Measurements from ENCODE around the gene ADCY1.

The ADCY1 gene

DNA sequence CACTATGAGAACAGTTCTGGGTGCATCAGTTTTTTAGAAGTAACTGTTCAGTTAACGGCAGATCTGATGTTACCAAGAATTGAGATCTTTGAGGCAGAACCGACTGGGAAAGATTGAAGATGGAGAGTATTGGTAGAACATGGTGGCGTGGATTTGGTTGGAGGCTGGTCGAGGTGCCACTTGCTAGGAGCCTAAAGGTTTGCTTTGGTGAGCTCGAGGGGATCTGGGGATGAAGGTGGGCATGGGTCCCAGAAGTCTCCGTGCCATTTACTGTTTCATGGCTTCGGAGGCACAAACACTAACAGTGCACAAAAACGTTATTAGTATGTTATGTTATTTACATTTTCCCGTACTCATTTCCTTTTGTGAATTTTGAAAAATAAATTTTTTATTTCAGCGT, 81.4 kb downstream of the ADCY1 start:
- DNase-seq (ENCODE audit: extremely low read depth, low read depth): no peak
- TF ChIP-seq CTCF (IDR thresholded peaks at IDR 0.05; ENCODE audit: low read depth, low read length): no peak

- TF ChIP-seq CTCF (IDR thresholded peaks at IDR 0.05; ENCODE audit: low read depth, low read length): no peak
- DNase-seq (ENCODE audit: extremely low read depth, low read depth): no peak
Measured at GRCh38 chr7:45656431-45656830, 82.3 kb downstream of the ADCY1 start.

DNA sequence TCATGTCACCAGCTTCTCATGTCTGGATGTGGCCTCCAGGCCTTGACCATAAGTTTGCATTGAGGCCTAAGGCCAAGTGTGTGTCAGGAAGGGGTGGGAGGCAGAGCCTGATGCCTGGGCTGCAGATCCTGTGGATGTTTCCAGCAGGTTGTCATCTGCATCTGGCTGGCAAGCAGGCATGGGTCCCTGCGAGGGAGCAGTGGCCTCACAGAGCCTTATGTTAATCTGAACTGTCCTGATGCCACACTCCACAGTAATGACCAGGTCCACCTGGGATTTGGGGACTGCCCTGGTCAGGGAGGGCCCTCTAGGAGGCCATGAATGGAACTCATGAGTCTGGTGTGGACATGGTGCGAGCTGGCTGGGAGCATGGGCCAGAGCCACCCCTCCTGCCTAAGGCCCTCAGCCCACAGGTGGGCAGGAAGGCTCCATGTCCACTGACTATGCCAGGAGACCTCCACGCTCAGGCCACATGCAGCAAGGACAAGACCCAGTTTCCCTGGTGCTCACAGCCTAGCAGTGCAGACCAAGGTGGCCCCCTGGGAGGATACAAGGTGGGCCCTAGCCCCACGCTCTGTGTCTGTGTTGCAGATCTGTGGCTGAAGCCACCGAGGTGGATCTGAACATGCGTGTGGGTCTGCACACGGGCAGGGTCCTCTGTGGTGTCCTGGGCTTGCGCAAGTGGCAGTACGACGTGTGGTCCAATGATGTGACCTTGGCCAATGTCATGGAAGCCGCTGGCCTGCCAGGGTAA, 83.1 kb downstream of the ADCY1 start:
- DNase-seq (ENCODE audit: extremely low read depth, low read depth): no peak
- TF ChIP-seq CTCF (IDR thresholded peaks at IDR 0.05; ENCODE audit: low read depth, low read length): no peak

DNA sequence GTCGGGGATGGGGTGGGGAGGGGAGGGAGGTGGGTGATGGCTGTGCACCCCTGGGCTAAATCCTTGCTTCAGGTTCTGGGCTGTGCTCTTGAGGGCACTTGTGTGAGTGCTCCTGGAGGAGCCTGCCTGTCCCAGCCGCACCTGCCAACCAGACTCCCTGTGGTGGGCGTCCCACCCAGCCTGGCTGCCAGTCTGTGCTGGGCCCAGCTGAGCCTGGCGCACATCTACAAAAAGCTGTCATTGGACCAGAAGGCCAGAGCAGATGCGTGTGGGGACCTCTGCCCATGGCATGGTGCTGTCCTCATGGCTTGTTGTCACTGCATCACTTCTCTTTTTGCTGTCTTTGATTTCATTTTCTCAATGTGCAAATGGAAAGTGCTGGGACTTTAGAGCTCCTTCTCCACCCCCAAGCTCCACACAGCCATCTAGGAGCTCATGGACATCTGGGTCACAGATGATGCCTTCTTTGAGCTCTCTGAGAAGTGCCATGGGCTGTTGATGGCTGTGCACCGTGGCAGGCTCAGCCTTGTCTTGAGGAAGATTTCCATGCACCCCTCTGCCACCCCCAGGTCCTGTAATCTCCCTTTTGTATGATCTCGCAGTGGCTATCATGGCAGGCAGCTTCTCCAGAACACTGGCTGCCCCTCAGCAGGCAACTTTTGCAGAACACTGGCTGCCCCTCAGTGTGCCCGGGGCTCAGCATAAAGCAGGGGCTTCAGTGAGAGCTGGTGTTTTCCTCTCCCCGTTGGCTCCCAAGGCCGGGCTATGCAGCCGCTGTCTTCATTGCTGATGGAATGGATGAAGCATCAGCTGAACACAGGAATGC, 83.9 kb downstream of the ADCY1 start:
- no peak for DNase-seq (ENCODE audit: extremely low read depth, low read depth)

DNA sequence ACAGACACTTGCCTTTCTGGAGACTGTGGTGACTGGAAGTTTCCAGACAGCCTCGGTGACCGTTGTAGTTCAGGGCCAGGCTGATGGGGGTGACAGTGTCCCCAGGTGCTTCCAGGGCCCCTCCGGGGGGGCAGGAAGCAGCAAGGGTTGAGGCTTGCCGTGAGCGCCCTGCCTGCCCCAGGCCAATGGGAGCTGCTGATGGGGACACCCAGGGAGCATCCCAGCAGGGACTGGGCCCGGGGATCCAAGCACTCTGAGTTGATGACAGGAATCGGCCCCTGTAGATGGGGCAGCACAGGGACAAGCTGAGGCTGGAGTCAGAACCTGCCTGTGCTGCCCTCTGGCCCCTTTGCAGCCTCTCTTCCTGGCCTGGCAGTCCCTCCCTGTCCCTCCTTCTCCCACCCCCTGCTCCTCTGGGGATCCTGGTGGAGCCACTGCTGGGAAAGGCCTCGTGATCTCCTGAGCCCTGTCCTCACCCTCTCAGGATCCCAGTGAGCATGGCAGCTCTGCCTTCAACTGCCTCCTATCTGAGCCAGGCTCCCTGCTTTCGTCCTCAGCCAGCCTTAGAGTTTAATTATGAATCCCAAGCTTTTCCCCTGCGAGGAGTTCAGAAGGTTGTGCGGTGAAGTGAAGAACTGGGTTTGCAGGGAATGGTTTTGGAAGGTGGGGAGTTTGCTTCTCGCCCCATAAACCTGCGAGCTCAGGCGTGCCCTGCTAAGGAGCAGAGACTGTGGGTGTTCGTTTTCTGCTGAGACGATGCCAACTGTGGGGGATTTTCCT, 84.7 kb downstream of the ADCY1 start:
- no peak for TF ChIP-seq CTCF (IDR thresholded peaks at IDR 0.05; ENCODE audit: low read depth, low read length)

More for the DNA sequence above, 83.9 kb downstream of the ADCY1 start:
- TF ChIP-seq CTCF (IDR thresholded peaks at IDR 0.05; ENCODE audit: low read depth, low read length): no peak

DNA sequence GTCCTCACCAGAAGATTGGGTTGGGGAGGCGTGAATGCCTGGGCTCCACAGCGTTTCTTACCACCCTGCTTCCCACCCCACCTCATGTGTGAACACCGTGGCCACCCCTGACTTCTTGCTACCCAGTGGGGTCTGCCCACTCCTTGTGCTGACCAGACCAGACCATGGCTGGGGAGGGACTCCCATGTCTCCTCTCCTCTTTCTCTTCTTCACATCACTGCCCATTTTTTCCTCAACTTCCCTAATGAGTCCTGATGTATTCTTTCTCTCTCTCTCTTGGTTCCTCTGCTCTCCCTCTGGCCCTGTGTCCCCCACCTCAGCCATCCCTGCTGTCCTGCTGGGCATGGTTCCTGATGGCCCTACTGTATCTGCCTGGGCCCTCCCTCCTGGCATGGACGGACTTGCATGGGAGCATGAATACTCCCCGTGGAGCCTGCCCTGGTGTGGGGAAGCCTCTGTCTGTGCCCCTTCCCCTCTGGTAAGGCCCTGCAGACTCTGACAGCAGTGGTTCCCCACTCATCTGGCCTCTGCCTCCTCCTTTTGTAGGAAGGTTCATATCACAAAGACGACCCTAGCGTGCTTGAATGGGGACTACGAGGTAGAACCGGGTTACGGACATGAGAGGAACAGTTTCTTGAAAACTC, 85.5 kb downstream of the ADCY1 start:
- DNase-seq (ENCODE audit: extremely low read depth, low read depth): no peak
- no peak for TF ChIP-seq CTCF (IDR thresholded peaks at IDR 0.05; ENCODE audit: low read depth, low read length)

More for the DNA sequence above, 84.7 kb downstream of the ADCY1 start:
- no peak for DNase-seq (ENCODE audit: extremely low read depth, low read depth)

Measured in AG09319 (cell line).